HepG2 (cell line): ENCODE measurements around the gene SLC7A4. TPM values are rescaled to one million over a fixed set of nuclear protein-coding genes. Genes with fewer than 3 reads are reported as not detected.

ENCODE experiments used
- ATAC-seq: fragments of 200-7000 bp; cut with Tn5 transposase; 3 replicates; pipeline ENCODE4 v1.9.1; 2020; ENCODE audit warnings: mild to moderate bottlenecking, moderate library complexity
- BruUV-seq: library from RNA; stranded (reverse); fragments of 400-500 nt; replicated peaks from 2 replicates; lab custom pipeline; 2021; lab: Mats Ljungman, UMichigan
- CTCF ChIA-PET: fragments of 300-600 bp; formaldehyde crosslinking; extraction: SDS; loops from one replicate; lab custom pipeline; 2021; ENCODE audit warnings: low total read pairs, inconsistent platforms, low intra/inter-chr PET ratio; lab: Yijun Ruan, JAX
- POLR2A ChIA-PET: fragments of 350-600 bp; sonication (Branson Sonifier 250); formaldehyde crosslinking; loops from one replicate; lab custom pipeline; 2020; ENCODE audit warnings: antibody characterized with exemption, inconsistent platforms; lab: Yijun Ruan, JAX
- DNase-seq: peaks from one replicate; pipeline ENCODE4 v3.0.0-alpha.2; 2015; ENCODE audit warnings: low spot score
- FAIRE-seq: peaks from 3 replicates; lab custom pipeline; 2011; peaks lifted over from hg19 to GRCh38; lab: Jason Lieb, UNC
- H2AFZ ChIP-seq: one replicate; pipeline ENCODE4 v1.6.1; 2011; ENCODE audit warnings: low read length, inconsistent platforms
- H3K27ac ChIP-seq: fragments of 300-600 bp; 3 replicates; pipeline ENCODE4 v1.8.0; 2011; ENCODE audit warnings: mixed run types, mild to moderate bottlenecking, mixed read lengths, low read length, inconsistent platforms; ENCODE audit not compliant: insufficient read depth; ENCODE audit errors: extremely low read length
- H3K27me3 ChIP-seq, 2 experiments: fragments of 200-600 bp in 1 of 2; 2 replicates in 1 of 2; 3 replicates in 1 of 2; pipeline versions ENCODE4 v1.6.0 to v1.8.0; 2011; ENCODE audit warnings: low read length in 2 of 2, mild to moderate bottlenecking in 2 of 2, moderate library complexity in 2 of 2, inconsistent platforms in 1 of 2; ENCODE audit not compliant: insufficient read depth in 2 of 2, control insufficient read depth in 1 of 2
- H3K36me3 ChIP-seq, 2 experiments: fragments of 200-600 bp in 1 of 2; replicated peaks in 1 of 2; 2 replicates in 1 of 2; 3 replicates in 1 of 2; pipeline versions ENCODE4 v1.5.1 to v1.8.0; 2011; ENCODE audit warnings: low read length in 2 of 2, inconsistent platforms in 1 of 2; ENCODE audit not compliant: insufficient read depth in 2 of 2, control insufficient read depth in 1 of 2
- H3K4me1 ChIP-seq: 2 replicates; pipeline ENCODE4 v1.5.1; 2012; ENCODE audit warnings: low read length, inconsistent platforms; ENCODE audit not compliant: insufficient read depth
- H3K4me2 ChIP-seq: 2 replicates; pipeline ENCODE4 v1.6.0; 2011; ENCODE audit warnings: low read depth, low read length, inconsistent platforms
- H3K4me3 ChIP-seq, 3 experiments: fragments of 200-600 bp in 1 of 3; sonication (generic), shearing (Covaris generic) in 1 of 3; replicated peaks in 1 of 3; 2 replicates each; pipeline ENCODE4 v1.5.1; 2011 to 2016; ENCODE audit warnings: low read length in 3 of 3, inconsistent platforms in 2 of 3, low read depth in 2 of 3, mild to moderate bottlenecking in 2 of 3, control low read depth in 1 of 3, mixed read lengths in 1 of 3; ENCODE audit not compliant: insufficient read depth in 1 of 3
- H3K79me2 ChIP-seq: one replicate; pipeline ENCODE4 v1.6.1; 2011; ENCODE audit warnings: low read length, inconsistent platforms; ENCODE audit not compliant: insufficient read depth
- H3K9ac ChIP-seq: 2 replicates; pipeline ENCODE4 v1.6.0; 2011; ENCODE audit warnings: mild to moderate bottlenecking, low read depth, low read length, inconsistent platforms; ENCODE audit not compliant: insufficient read depth
- H3K9me3 ChIP-seq: 2 replicates; pipeline ENCODE4 v1.5.1; 2012; ENCODE audit warnings: mild to moderate bottlenecking, low read length
- H4K20me1 ChIP-seq: 2 replicates; pipeline ENCODE4 v1.6.0; 2011; ENCODE audit warnings: inconsistent platforms, mild to moderate bottlenecking, low read length, moderate library complexity; ENCODE audit not compliant: insufficient read depth
- BHLHE40 ChIP-seq: IDR thresholded peaks from 2 replicates; pipeline ENCODE4 v1.6.1; 2011; ENCODE audit warnings: low read length, improper control_type of control experiment
- MEIS2 ChIP-seq: sonication (generic); formaldehyde crosslinking; IDR thresholded peaks from 2 replicates; pipeline ENCODE4 v1.9.0; 2021; ENCODE audit warnings: mild to moderate bottlenecking, missing genetic modification reagents
- NCOA5 ChIP-seq: sonication (generic); formaldehyde crosslinking; IDR thresholded peaks from 2 replicates; pipeline ENCODE4 v1.4.0; 2020; ENCODE audit warnings: missing genetic modification reagents
- NFAT5 ChIP-seq: sonication (generic); formaldehyde crosslinking; IDR thresholded peaks from 2 replicates; pipeline ENCODE4 v1.4.0; 2020; ENCODE audit warnings: missing genetic modification reagents
- NPAS2 ChIP-seq: sonication (generic); formaldehyde crosslinking; IDR thresholded peaks from 2 replicates; pipeline ENCODE4 v1.8.0; 2022; ENCODE audit warnings: mild to moderate bottlenecking, missing genetic modification reagents, borderline replicate concordance
- REST ChIP-seq, 2 experiments: IDR thresholded peaks; 2 replicates each; pipeline ENCODE4 v1.6.1; 2011 to 2012; ENCODE audit warnings: low read length in 2 of 2, borderline replicate concordance in 1 of 2, low read depth in 1 of 2, mild to moderate bottlenecking in 1 of 2, moderate library complexity in 1 of 2
- TGIF2 ChIP-seq: IDR thresholded peaks from 2 replicates; pipeline ENCODE4 v1.6.1; 2016; ENCODE audit warnings: control low read depth, missing compliant biosample characterization
- TP53 ChIP-seq: sonication (generic); formaldehyde crosslinking; conservative IDR thresholded peaks from 2 replicates; pipeline ENCODE4 v1.4.0; 2020; ENCODE audit warnings: missing genetic modification reagents
- ZNF274 ChIP-seq: sonication (generic); formaldehyde crosslinking; IDR thresholded peaks from 2 replicates; pipeline ENCODE4 v1.5.1; 2020; ENCODE audit warnings: mild to moderate bottlenecking, missing genetic modification reagents
- ZNF432 ChIP-seq: sonication (generic); formaldehyde crosslinking; IDR thresholded peaks from 2 replicates; pipeline ENCODE4 v1.5.0; 2020; ENCODE audit warnings: missing genetic modification reagents, mild to moderate bottlenecking, borderline replicate concordance
- ZNF558 ChIP-seq: sonication (generic); formaldehyde crosslinking; IDR thresholded peaks from 2 replicates; pipeline ENCODE4 v1.9.0; 2022; ENCODE audit warnings: mild to moderate bottlenecking, missing genetic modification reagents, borderline replicate concordance
- ZNF891 ChIP-seq: sonication (generic); formaldehyde crosslinking; IDR thresholded peaks from 2 replicates; pipeline ENCODE4 v1.5.0; 2020; ENCODE audit warnings: mild to moderate bottlenecking, missing genetic modification reagents
- WGBS: methylation state at CpG from one replicate; pipeline ENCODE4 v1.1.6; 2017; ENCODE audit warnings: low lambda C conversion rate; 5-methylcytosine and 5-hydroxymethylcytosine counted together
- in situ Hi-C: cut with HindIII; loops from 2 replicates; pipeline ENCODE4 v1.10.0; 2017; ENCODE audit warnings: low pct_unique_long_range_greater_than_20kb; ENCODE audit not compliant: extremely low pct_ligation_motif_present
- intact Hi-C: fragments of 100-400 bp; cut with micrococcal nuclease; formaldehyde crosslinking; loops from one replicate; pipeline ENCODE4 v1.10.0; 2022; ENCODE audit not compliant: unreplicated experiment
- polyA plus RNA-seq, 8 experiments: library from polyadenylated mRNA; depleted of rRNA in 3 of 8; stranded (reverse) in 7 of 8; unstranded in 1 of 8; fragments of >200 nt; fragmentation: Illumina TruSeq in 4 of 8; extraction: Trizol in 4 of 8; gene quantifications; 2 replicates each; pipeline versions ENCODE4 v1.2.1 to v1.2.3, GENCODE V29; 2011 to 2016; ENCODE audit warnings: low read depth in 4 of 8, missing spikeins in 1 of 8, mixed read lengths in 1 of 8; ENCODE audit not compliant: insufficient read depth in 1 of 8
- total RNA-seq, 5 experiments: library from RNA; depleted of rRNA; stranded (reverse); fragments of >200 nt; fragmentation: Illumina TruSeq; extraction: Trizol; gene quantifications; 2 replicates each; pipeline ENCODE4 v1.2.3, GENCODE V29; 2016; ENCODE audit warnings: low read depth in 1 of 5

SLC7A4 gene
- total and polyA plus RNA-seq, 2 of the 13 experiments (the other 11 are each of a cell fraction or from before 2014, with no cell fraction given): not detected

GRCh38 chr22:21055880-21056319 lies 23.5 kb upstream of the SLC7A4 start:
- no peak overlapping the region for H3K27ac ChIP-seq

GRCh38 chr22:21055564-21055834 lies 23.1 kb upstream of the SLC7A4 start:
- Histone ChIP-seq H2AFZ (no peak overlapping the region), H3K9ac (no peak overlapping the region), H3K36me3 (no peaks in the 10 kb centered on the region), H3K9me3 (no peaks in the 10 kb centered on the region), H3K4me2 (no peak overlapping the region), H3K27me3 (peaks cover 6 to 54% of the 10 kb centered on the region in 2 experiments; a peak in 4 of 5 replicates), H3K27ac (no peak overlapping the region), H3K4me1 (no peaks in the 10 kb centered on the region), H3K79me2 (no peaks in the 10 kb centered on the region), H4K20me1 (no peaks in the 10 kb centered on the region), H3K4me3 (no peak overlapping the region)
- CTCF ChIA-PET: no interaction called here
- in situ Hi-C loops (no loop called here), intact Hi-C loops (no loop called here)
- POLR2A ChIA-PET: no interaction called here
- no peak for FAIRE-seq
- no peak for DNase-seq
- ATAC-seq: no peak
- WGBS: 17% methylated on average over 3 of the region's 4 CpGs
- BruUV-seq: no TSS peak
- TF ChIP-seq MEIS2 (CRISPR knock-in tag) (no peak), ZNF558 (no peak), ZNF274 (CRISPR knock-in tag) (no peak), ZNF891 (CRISPR knock-in tag) (no peak), TP53 (CRISPR knock-in tag) (no peak), ZNF432 (CRISPR knock-in tag) (no peak), NCOA5 (CRISPR knock-in tag) (no peak), NFAT5 (no peak), REST (IDR thresholded peaks at IDR 0.05; ENCODE audit: borderline replicate concordance in 1 of 2, low read depth in 1 of 2, low read length in 2 of 2) (no peak), TGIF2 (CRISPR knock-in tag) (no peak)

More at GRCh38 chr22:21055880-21056319, 23.5 kb upstream of the SLC7A4 start:
- WGBS: 57% methylated on average over 7 of the region's 7 CpGs
- Histone ChIP-seq H3K4me2 (no peak overlapping the region), H3K4me1 (no peaks in the 10 kb centered on the region), H3K9ac (no peak overlapping the region), H3K79me2 (no peaks in the 10 kb centered on the region), H3K27me3 (peaks cover 6 to 54% of the 10 kb centered on the region in 2 experiments; a peak in 4 of 5 replicates), H4K20me1 (no peaks in the 10 kb centered on the region), H3K9me3 (no peaks in the 10 kb centered on the region), H3K36me3 (no peaks in the 10 kb centered on the region), H2AFZ (no peak overlapping the region), H3K4me3 (no peak overlapping the region)
- ChIA-PET CTCF (no interaction called here), POLR2A (no interaction called here)
- ATAC-seq: no peak
- intact Hi-C loops: no loop called here
- TF ChIP-seq BHLHE40 (no peak), NPAS2 (no peak)
- FAIRE-seq: no peak
- no peak for DNase-seq
- no TSS peak for BruUV-seq
- in situ Hi-C loops: no loop called here
